Putamen (tissue), 1 donor: ENCODE results near the gene FAM234A.
"Not testable (repeated sequence)": the region's sequence is repeated elsewhere in the genome, so short reads cannot be mapped to it uniquely, and the experiment has no call there.

Source experiments
- DNase-seq: peaks from one replicate; pipeline ENCODE4 v3.0.0-alpha.2; 2016; ENCODE audit warnings: low spot score

FAM234A gene, protein sequence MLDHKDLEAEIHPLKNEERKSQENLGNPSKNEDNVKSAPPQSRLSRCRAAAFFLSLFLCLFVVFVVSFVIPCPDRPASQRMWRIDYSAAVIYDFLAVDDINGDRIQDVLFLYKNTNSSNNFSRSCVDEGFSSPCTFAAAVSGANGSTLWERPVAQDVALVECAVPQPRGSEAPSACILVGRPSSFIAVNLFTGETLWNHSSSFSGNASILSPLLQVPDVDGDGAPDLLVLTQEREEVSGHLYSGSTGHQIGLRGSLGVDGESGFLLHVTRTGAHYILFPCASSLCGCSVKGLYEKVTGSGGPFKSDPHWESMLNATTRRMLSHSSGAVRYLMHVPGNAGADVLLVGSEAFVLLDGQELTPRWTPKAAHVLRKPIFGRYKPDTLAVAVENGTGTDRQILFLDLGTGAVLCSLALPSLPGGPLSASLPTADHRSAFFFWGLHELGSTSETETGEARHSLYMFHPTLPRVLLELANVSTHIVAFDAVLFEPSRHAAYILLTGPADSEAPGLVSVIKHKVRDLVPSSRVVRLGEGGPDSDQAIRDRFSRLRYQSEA

DNA sequence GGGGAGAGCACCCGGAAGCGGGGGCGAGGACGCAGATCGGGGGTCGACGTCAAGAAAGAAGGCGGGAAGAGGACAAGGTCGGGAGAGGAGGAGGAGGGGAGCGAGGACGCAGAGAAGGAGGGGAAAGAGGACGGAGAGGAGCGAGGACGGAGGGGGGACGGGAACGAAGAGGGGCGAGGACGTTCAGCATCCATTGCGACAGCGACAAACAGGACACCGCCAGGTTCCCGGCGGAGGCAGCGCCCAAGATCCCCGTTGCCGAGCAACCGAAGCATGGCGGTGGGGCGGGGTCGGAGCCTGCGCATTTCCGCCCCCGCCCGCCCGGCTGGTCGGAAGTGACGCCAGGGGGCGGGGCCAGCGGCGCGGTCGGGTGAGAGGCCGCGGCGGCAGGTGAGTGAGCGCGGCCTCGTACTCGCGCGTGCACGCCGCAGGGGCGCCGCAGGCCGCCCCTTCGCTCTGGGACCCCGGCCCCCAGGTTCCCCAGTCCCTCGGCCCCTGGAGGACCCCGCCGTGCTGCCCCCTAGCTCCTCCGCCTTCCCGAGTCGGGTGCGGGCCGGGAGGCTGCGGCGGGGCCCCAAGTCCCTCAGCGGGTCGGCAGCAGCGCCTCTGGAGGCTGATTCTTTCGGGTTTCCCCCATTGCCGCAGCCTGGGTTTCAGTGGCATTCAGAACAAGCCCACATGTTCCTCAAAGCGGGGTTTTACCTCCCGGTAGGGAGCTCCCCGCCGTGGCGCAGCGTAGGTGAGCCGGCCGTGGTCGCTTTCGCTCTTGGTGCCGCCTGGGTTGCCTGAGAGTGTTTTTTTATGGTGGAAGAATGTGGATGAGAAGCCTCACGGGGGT lies at the start of gene FAM234A:
Gene FAM234A, plus strand, starts transcription at position 354 of the 838 bp plus-strand sequence. CDS start 19,593 bp downstream, outside the sequence.
- DNase-seq: peak; percentile 92

- DNase-seq: no peak
These were observed 49.4 kb upstream of the FAM234A start for GRCh38 chr16:185213-185612.

- DNase-seq: no peak
These were observed 48.9 kb upstream of the FAM234A start for GRCh38 chr16:185691-186090.

DNA sequence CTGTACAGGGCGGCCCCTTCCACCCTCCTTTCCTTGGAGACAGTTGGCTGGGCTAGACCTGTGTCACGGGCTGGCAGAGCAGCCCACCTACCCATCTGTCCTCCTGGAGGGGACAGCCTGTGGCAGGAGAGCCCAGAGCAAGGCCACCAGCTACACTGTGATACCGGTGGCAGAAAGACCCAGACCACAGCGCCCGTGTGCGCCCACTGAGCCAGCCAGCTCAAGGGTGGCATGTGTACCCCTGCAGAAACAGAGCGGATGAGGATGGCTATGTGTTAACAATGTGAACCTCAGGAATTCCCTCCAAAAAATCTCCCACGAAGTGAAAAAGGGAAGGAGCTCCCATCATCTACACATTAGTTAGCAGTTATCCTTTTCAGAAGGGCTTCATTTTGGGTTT lies 47.3 kb upstream of the FAM234A start:
- no peak for DNase-seq

GRCh38 chr16:188674-189073 lies 45.9 kb upstream of the FAM234A start:
- DNase-seq: no peak

GRCh38 chr16:189604-190186 lies 44.9 kb upstream of the FAM234A start:
- no peak for DNase-seq

DNA sequence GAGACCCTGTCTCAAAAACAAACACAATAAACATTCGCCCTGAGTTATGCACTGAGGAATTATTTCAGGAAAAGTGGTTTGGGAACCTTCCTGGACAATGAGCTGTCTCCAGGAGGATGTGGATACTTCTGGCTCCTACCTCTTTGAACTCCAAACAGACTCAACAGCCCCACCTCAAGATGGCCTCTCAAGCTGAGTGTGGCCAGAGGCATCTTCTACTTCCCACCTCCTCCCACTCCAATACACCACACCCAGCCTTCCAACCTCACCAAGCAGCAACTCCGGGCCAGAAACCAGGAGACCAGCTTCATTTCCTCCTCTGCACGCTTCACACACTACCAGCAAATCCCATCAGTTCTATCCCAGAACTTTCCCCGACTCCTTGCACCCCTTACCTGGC lies 42.8 kb upstream of the FAM234A start:
- DNase-seq: no peak

DNA sequence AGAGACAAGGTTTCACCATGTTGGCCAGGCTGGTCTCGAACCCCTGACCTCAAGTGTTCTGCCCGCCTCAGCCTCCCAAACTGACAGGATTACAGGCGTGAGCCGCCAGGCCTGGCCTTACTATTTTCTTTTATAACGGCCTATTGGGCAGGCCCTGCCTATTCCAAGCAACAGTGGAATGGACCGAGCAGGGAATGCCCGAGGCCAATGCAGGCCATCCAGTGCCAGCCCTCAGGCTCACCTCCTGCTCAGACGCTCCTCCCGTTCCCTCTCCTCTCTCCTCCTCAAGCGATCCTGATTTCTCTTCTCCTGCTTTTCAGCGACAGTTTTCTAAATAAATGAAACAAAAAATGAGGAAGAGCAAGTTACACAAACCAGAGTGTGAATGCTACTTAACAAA lies 41.9 kb upstream of the FAM234A start:
- DNase-seq: no peak

- DNase-seq: no peak
These were observed 41.2 kb upstream of the FAM234A start for GRCh38 chr16:193441-193840.

DNA sequence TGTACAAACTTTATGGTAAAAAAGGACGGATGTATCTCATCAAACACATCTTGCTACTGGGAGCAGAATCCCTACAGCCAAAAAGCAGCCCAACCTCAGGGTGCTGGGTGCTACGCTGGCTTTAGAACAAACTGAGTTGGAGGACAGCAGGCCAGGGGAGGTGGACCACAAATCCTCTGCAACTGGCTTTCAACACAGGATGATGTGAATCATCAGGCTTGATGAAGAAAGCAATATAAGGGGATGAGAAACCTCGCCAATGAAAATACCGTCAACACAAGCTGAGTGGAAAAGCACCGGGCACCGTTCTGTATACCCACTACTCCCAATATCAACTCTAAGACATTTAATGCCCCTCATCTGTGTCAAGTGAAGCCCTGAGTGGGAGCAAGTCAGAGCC lies 40.1 kb upstream of the FAM234A start:
- no peak for DNase-seq

DNA sequence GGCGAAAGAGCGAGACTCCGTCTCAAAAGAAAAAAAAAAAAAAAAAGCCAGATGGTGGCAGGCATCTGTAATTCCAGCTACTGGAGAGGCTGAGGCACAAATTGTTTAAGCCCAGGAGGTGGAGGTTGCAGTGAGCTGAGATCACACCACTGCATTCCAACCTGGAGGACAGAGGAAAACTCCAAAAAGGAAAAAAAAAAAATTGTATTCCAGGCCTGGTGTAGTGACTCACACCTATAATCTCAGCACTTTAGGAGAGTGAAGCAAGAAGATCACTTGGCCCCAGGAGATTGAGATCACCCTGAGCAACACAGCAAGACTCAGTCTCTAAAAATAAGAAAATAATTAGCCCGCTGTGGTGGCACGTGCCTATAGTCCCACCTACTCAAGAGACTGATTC lies 34.2 kb upstream of the FAM234A start:
- no peak for DNase-seq

DNA sequence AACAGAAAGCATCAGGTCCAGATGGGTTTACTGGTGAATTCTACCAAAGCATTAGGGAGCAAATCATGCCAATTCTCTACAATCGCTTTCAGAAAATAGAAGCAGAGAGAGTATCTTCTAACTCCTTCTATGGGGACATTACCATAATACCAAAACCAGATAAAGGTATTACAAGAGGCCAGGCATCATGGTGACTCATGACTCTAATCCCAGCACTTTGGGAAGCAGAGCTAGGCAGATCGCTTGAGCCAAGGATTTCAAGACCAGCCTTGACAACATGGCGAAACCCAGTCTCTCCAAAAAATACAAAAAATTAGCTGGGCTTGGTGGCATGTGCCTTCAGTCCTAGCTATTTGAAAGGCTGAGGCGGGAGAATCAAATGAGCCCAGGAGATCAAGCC lies 31.4 kb upstream of the FAM234A start:
- no peak for DNase-seq

- DNase-seq: not testable (repeated sequence)
These were observed 30.6 kb upstream of the FAM234A start for GRCh38 chr16:204046-204445.

- not testable (repeated sequence) for DNase-seq
These were observed 25.3 kb upstream of the FAM234A start for GRCh38 chr16:209359-209758.

GRCh38 chr16:211631-212180 lies 22.9 kb upstream of the FAM234A start:
- not testable (repeated sequence) for DNase-seq

DNA sequence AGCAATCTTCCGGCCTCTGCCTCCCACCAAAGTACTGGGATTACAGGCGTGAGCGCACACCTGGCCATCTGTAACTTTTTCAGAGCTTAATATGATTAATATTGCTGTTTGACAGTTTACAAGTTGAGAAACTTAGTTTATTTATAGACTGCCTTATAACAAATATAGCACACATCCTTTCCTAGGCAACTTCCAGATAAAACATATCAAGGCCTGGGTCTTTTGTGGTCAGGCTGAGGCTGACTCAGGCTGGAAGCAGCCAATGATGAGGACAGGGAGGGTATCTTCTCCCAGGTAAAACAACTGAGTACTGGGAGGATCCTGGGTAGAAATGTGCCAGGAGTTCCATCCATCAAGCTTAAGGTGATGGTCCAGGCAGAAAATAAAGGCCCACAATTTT lies 21.6 kb upstream of the FAM234A start:
- no peak for DNase-seq

- DNase-seq: no peak
These were observed 14.6 kb upstream of the FAM234A start for GRCh38 chr16:220021-220420.

DNA sequence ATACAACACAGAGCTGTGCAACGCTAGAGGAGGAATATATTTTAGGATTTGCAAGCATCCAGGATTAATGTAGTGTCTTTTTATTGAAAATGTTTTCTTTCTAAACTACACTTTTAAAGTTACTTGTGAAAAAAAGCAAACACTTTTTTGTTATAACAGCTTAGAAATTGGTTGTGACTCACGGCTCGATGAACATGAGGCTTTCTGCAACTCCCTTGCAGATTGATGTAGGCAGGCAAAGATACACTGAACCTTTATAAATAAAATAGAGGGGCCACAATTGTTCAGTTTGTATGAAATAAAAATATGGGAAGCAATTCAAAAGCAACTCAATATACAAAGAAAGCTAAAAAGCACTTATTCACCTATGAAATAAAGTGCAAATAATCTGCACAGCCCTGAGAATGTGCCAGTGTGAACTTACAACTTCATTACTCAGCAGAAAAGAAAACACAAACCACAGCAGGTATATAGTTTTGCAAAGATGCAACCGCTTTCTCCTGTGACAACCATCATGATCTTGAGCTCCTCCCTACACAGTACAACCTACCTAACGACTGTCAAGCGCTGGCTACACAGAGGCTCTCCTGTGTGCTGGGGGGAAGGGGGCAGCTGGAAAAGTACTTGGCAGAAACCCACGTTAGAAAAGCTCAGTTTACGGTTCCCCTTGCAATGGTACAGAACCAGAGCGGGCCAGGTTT lies 6.3 kb upstream of the FAM234A start:
- DNase-seq: no peak

DNA sequence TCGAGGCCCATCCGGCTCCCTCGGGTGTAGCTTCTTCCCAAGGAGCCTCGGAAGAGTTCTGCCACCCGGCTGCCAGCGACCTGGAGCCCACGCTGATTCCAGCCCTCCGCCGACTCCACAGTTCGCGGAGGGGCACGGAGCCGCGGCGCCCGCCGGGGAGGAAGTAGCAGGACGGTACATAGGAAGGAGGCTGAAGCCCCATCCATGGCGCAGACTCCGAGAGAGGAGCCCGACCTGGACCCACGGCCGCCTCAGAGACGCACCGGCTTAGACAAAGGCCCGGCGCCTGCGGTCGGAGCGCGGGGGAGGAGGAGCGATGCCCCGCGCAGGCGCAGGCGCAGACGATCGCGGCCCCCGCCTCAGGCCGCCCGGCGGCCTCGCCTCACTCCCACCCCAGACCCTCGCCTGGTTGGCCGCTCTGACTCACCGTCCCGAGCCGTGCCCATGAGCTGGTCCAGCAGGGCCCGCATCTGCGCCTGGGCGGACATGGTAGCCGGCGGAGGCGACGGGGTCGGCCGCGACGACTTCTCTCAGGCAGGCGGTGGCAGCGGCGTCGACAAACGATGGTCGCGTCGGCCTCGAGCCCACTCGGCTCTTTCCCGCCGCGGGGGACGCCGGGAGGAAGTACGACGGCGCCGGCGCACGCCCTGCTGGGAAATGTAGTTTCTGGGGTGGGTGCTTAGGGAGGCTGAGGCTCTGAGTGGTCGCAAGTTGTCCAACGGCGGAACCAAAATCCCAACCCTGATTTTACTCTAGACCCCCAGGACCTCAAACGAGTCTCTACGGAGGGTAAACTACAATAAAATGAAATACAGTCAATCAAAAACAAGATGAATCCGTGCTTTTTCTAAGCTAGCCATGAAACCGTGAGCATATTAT lies 5.5 kb upstream of the FAM234A start, which contains the start of gene LUC7L:
Gene LUC7L, minus strand, starts transcription at position 598 of the 879 bp plus-strand sequence. Its CDS starts 110 bp downstream, at position 488.
- peak; percentile 89 for DNase-seq

DNA sequence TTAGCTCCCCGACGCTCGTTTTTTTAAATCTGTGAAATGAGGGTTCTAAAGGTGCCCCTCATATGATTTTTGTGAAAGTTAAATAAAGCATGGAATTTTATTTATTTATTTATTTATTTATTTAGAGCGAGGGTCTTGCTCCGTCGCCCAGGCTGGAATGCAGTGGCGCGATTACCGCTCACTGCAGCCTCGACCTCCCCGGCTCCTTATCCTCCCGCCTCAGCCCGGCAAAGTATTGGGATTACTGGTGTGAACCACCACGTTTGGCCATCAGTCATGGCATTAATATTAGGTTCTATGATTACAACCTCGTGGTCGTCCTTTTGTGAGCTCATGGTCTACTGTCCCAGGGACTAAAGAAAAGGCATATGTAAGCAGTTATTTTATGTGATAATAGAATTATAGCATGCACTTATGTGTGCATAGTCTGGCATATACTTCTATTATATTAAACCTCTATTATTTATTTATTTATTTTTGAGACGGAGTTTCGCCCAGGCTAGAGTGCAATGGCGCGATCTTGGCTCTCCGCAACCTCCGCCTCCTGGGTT lies 4.8 kb upstream of the FAM234A start:
- no peak for DNase-seq
